Stimulated activated CD4-positive, alpha-beta T cell treated with anti-CD3 and anti-CD28 coated beads, Interleukin-12 subunit alpha, Interleukin-12 subunit beta, amount 100 ng/mL, for 4 hours (primary cell): ENCODE measurements around the gene KIRREL1.

ENCODE experiments used
- DNase-seq: peaks from one replicate; pipeline ENCODE4 v3.0.0-alpha.2; 2020

Gene KIRREL1

DNA sequence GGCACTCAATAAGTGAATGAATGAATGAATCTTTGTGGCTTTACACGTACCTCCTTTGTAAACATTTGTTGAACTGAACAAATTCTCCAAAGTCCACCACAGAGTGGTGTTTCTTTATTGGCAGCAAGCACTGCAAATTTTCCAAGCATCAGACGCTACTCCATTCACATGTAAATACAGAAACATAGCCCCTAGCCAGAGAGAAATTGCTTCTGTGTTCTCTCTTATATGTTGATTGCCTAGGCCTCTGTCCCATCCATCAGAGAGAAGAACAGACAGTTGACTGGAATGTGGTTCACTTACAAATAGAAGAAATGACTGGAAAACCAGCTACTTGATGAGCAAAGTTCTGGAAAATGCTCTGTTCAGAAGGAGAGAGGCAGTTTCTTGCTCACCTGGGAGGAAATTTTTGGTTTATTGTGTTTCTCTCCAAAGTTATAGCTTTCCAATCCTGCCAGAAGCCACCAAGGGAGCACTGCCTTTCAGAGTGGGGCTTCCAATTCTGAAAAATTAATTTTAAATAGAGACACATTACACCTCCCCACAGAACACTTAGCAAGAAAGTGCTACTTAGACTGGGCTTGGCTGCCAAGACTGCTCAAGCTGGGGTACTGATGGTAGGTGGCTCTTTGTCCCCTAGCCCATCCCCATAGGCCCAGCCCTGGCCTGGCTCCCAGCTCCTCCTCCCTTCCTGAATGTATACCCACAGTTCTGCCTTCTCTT lies 18.1 kb upstream of the KIRREL1 start:
- DNase-seq: no peak

DNA sequence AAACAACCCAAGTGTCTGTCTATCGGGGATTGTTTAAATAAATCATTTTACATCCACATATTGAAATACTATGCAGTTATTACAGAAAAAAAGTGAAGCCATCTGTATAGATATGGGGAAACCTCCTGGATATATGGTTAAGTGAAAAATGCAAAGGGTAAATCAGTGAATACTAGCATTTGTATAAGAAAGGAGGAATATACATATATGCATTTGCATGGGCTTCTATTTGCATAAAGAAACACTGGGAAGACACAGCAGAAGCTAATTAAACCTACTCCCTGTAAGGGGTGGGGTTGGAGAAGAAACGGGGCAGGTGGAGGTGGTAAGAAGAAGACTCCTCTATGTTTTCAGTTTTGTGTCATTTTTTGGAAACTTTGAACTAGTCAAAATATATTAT lies 16.6 kb upstream of the KIRREL1 start:
- no peak for DNase-seq

DNA sequence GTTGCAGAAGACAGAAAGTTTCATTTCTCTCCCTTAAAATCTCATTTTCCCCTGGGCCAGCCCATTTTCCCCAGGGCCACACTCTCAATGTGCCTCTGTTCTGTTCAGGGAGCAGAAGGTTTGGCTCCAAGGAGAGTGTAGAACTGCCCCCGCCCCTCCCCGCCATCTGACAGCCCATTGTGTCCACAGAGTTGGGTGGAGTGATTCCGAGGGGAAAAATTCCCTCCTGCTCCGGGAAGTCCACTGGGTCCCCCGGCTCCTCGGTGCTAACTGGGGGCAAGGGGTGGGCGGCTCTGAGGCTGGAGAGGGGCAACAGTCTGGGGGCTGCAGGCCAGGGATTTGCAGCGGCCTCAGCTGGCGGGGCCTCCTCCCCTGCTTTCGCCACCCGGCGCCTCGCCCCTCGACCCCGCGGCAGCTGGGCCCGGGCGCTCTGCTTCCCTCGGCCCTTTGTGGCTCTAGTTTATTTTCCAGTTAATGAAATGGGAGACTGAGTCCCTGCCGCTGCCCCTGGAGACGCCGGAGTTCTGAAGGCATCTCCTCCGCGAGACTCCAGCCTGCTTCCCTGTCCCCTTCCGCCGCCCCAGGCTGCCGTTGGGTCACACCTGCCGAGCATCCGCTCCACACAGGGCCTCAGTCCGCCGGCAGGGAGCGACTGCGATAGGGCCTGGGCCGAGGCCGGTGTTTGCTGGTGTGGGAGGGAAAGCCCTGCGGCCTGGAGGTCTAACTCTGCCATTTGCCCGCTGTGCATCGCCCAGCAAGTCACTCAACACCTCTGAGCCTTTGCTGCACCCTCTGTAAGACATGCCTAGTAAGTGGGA lies 14.7 kb upstream of the KIRREL1 start:
- no peak for DNase-seq

DNA sequence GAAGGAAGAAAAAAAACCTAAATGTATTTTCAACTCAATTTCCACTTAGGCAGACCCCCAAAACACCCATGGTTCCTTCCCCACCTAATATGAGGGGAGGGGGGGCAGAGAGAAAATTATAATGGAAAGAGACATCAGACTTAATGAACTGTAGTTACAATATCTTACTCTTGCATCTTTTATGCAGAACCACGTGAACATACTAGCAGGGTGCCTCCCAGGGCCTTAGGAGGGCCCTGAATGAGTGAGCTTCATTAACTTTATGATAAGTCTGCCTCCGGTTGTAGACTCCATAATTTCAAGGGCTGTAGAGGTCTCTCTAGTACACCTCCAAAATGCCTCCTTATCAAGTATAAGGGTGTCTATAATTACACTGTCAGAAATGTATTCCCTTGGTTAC lies 11.3 kb upstream of the KIRREL1 start:
- no peak for DNase-seq

DNA sequence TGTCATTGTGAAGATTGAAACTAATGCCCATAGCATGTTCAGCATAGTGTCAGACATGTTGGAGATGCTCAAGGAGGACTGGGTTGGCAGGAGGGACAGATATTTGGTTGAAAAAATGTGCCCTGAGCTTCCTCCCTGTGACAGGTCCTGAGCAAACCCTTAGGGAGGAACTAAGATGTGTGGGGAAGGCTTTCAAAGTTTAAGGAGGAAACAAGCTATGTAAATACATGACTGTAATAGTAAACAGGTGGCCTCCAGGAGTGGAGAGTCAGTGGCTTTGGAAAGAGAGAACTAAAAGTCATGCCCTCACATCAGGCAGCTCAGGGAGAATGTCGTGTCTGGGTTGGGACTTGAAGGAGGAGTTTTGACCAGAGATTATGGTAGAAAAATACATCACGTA lies 9.7 kb upstream of the KIRREL1 start:
- no peak for DNase-seq

DNA sequence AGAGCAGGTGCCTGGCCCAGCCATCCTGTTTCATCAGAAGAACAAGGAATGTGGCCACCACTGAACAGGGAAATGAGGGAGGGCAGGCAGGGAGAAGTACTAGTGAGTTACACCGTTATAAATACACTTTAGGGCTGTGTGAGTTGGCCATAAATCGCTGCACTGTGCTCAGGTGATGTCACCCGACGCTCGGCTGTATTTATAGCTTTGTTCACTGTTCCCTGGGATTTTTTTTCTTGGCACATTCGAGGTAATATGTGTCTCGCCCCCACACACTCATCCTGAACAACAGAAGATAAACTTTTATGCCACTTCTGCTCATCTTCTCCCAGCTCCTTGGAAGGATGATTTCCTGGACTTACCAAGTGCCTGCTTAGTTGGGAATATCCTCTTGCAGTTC lies 9.0 kb upstream of the KIRREL1 start:
- DNase-seq: no peak

DNA sequence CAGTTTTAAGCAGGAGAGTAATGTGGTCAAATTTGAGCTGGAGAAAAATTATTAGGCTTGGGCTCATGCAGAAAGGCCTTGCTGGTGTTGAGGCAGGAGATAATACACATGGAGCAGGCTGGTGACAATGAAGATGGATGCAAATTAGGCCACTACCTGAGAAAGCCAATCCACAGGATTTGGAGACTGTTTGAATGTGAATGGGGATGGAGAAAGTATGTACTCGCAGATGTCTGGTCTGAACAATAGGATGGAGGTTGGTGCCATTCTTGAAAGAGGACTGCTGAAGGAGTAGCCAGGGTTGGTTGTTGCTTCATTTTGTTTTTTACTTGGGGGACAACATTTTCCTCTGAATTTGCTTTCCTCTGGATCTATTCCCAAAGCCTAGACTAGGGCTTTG lies 8.0 kb upstream of the KIRREL1 start:
- DNase-seq: no peak

DNA sequence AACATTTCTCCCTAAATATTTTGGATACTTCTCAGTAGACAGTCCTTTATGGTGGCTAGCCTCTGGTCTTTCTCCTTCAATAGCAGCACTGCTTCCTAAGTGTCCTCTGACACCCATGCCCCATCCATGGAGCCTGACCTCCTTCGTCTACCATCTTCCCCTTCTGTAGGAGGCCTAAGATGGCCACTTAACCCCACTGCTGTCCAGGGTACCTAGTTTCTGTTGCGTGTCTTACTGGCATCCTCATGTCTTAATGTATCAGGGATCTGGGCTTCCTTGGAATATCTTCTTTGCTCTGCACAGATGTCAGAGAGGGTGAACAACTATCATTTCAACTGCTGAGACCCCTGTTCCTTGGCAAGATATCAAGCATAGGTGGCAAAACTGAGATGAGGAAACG lies 5.4 kb upstream of the KIRREL1 start:
- no peak for DNase-seq

DNA sequence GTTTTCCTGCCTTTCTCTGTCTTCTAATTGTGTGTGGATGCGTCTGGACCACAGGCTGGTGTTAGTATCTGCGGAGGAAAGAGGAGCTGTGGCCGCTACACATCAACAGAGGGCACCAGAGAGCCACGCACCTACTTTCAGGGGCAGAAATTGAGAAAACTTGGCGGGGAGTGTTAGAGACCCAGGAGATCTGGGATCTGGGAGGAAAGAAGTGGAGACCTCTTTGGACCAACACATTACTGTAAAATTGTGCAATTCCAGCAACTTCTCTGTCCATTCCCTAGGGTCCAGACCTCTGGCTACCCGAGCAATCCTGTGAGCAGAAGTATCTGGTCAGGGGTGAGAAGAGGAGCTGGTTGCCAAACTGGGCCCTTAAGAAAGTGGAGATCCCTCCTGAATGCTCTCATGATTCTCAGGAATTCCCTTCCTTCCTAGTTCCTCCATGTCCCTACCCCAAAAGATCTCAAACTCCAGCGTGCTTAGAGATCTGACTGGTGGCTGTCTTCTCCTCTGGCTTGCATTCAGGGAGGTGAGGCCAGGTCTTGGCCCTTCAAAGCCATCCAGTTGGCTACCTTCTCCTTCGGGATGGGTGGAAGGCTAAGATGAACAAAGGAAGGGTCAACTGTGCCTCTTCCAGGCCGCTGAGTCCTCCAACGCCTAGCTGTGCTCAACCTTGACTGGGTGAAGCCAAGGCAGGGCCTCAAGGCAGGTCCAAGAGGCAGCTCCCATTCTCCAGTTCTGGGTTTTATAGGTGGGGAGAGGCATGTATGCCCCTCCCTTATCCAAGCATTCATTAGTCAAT lies 1.2 kb upstream of the KIRREL1 start:
- DNase-seq: peak; percentile 28

DNA sequence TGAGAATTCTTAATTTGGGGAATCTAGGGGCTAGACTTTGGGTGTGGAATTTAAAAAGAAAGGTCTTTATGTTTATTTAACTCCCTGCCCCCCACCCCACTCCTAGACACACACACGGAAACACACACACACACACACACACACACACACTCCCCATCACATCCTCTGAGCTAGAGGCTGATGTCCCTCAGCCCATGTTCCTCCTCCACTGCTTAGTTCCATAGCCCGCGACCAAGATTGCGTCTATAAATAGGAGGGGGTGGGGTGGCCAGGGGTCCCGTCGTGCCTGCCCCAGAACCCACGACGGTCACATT lies 655 bp upstream of the KIRREL1 start:
- DNase-seq: no peak

DNA sequence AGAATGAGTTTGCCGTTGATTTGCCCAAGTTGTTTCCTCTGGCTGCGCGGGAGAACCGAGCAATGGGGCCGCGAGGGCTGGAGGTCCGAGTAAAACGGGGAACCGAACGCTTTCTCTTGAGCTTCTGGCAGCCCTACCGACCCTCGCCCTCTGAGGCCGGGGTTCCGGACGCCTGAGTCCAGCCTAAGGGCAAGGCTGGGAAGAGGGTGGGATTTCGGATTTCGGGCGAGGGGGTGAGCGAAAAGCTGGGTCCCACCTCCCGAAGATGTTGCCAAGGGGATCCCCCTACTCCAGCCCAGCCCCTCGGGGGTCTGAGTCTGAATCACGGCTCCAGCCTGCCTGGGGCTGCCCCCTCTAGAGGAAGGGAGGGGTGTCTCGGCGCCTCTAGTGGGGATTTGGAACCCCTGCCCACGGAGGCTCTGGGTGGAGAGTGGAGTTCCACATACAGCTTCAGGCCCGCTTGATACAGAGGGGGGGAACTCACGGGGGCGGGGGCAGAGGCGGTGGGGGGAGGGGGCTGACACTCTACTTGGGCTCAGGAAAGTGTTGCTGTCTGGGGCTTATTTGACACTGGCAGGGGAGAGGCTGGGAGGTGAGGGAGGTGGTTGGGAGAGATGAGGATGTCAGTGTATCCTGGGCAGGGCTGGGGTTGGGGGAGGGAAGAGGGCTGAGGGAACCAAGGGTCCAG lies 617 bp downstream of the KIRREL1 start:
- DNase-seq: no peak

DNA sequence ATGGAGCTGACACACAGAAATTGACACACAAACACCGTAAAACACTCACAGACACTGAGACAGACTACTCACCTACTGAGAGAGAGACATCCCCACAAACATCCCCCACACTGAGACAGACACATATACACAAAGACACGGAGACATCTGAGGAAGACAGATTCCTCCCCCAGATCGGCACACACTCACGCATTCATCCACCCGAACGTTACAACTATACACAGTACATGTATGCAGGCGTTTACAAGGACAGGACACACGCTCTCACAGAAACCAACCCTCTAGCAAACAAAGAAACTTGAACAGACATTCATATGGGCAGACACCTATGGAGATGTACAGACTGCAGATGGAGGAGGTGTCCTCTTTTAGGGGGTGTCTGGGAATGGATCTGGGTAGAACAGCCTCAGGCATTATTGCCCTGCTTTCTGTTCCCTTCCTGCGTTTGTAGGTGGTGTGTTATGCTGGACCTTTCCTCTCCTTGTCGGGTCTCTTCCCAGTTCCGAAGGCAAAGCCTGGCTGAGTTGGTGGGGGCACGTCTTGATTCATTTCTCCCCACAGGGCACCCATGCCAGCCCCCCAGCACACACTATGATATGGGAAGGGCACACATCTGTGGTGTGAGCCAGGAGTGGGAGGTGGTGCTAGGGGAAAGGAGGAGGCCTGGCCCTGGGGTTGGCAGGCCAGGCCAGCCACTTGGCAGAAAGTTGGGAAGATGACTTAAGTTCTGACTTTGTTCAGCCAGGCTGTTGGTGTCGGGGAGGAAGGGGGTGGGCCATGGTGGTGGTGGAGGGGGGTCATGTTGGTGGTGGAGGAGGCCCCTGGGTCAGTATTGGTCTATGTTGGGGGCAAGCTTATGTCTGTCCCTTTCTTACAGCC lies 1.5 kb downstream of the KIRREL1 start:
- DNase-seq: no peak

DNA sequence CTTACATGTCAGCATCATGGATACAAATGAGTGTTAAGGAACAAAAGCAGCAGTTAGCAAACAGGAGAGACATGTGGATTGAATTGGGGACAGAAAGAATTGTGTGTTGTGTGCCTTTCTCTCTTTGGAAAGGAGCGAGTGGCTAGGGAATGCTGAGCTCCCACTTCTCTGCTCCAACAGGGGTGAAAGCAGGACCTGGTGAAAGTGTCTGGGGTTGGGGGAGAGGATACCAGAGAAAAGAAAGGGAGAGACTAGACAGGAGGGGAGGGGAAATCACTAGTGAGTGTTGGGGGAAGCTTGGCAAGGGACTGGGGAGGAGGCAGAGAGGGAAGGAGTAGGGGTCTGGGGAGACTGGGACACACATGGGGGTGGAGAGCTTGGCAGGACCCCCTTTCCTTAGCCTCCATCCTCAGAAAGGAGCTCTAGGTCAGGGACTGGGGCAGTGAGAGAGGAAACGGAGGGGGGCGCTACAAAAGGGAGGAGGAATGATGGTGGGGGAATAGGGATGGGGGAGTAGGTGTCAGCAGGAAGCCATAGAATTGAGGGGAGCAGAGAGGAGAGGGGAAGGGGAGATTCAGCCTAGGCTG lies 2.2 kb downstream of the KIRREL1 start:
- no peak for DNase-seq

DNA sequence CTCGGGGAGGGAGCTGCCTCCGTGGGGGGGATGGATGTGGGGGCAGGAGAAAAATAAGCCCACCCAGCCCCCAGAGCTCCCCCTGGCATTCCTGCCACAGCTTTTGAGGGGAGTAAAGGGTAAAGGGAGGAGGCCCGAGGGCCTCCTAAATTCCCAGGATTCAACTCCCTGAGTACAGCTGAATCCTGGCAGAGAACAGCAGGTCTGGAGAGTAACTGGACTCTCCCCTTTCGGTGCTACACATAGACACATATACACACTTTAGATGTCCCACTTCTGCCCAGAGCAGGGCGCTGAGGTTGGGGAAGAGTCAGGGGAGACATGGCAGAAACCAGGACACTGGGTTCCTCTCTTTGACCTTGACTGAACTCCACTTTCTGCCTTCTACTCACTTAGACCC lies 3.0 kb downstream of the KIRREL1 start:
- DNase-seq: no peak

DNA sequence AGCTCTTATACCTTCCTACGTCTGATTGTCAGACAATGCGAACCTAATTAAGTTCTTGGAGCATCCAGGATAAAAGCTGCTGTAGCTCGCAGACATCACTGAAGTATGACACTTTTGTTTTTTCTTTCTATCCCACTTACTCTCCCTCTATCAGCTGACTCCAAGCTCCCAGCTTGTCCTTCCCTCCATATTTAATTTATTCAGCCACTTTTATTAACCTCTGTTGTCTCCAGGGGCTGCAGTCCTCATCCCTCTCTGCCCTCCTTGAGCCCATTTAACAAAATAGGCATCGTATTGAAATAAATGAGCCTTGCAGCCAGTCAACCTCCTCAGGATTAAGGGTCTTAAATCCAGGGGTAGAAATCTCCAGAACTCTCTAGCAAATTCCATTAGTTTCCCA lies 7.1 kb downstream of the KIRREL1 start:
- no peak for DNase-seq

DNA sequence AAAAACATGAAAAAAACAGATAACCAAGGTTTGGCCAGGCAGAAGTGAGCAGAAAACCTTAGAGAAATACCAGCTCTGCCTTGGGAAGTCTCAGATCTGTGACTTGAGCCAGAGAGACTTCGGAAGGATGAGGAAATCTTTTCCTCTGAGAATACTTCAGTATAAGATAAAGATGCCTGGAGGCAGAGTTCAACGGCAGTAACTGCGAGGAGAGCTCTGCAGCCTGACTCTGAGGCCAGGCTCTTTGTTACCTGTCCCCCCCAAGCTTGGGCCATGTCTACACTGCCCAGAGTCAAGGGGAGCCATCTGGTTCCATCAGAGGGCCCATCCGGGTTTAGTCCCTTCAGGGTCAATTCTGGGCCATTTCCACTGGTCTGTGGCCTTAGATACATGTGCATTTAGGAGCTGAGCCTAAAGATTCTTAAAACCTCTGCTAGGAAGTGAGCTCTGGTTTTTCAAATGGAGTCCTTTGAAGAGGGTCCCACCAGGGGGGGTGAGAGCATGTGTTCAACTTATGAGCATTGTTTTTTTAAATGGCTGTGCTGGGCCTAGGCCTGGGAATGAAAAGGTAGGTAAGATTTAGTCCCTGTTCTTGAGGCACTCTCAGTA lies 8.7 kb downstream of the KIRREL1 start:
- no peak for DNase-seq

DNA sequence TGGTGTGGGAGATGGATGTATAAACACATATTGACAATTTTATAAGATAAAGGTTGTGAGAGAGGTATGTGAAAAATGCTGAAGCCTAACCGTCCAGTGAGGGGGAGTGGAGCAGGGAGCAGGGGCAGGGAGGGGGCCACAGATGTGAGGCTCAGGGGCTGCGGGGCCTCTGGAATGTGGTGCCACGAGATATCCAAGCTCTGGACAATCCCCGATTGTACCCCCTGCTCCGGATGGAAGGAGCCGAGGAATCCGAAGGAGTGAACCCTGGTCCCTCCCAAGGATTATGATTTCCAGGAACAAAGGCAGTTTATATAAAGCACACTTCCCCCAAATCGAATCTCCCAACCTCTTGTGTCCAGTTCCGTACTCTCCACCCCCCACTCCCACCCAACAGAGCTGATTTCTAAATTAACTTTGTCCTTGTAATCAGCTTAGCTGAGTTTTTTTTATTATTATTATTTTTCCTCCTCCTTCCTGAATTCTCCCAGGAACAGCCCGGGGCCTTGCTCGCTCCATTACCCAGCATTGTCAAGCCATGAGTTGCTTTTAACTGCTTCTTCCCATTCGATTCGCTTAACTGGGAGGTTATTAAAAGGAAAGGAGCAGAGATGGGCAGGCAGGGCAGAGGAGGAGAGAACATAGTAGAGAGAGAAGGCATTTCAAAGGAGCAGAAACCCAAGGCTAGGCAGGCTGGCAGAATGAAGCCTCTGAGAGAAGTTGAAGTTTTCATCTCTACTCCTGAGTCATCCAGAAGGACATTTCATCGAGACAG lies 9.4 kb downstream of the KIRREL1 start:
- DNase-seq: no peak

DNA sequence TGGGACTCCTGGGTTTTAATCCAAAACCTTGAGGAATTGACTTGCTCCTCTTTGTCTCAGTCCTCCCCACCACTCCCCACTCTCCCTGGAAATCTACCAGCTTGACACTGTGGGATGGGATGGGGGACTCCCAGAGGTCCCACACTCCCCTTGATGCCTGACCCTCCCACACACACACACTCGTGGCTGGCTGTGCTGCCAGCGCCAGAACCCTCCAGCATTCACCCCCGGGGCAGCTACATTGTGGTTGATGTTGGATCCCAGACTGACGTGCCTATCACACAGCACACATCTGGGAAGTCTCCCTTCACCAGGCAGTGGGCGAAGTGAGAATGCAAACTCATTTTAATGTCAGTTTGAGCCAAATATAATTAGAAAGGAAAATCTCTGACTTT lies 10.0 kb downstream of the KIRREL1 start:
- no peak for DNase-seq

DNA sequence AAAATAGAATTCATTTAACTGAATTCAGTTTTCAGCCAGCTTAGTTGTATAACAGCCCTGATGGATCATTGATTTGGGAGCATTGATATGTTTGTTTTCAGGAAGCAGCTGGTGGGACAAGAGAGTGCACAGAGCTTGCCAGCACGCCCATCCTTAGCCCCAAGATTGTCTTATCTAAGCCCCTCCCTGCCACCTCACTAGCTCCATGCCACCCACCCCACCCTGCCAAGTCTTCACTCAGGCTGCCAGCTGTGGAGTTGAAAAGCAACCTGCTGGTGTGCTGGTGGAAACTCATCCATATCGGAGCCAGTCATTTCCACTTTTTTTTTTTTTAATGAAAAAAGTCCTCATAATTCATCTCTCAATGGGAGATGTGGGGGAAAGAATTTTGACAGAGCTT lies 11.8 kb downstream of the KIRREL1 start:
- DNase-seq: no peak

DNA sequence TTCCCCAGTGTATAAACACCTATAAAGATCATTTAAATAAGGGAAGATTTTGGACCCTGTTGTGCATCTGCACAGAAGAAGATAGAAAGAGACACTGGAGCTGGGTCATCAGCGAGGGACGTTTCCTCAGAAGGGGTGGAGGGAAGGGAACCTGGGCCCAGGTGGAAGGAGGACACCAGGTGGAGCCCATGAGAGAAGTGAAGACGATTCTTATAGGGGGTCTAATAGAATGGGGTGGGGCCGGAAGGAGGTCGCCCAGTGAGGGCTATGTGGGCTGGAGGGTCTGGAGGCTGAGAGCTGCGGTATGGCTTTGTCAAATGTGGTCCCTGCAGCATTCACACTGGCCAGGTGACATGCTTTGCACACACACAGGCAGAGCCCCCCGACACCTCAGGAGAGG lies 13.7 kb downstream of the KIRREL1 start:
- DNase-seq: no peak
